ENCODE measurements around the gene ADAMTS16. TPM values are rescaled to one million over a fixed set of nuclear protein-coding genes. Genes with fewer than 3 reads are reported as not detected.

Gene ADAMTS16
- polyA plus RNA-seq, 3 donors, result not detected

DNA sequence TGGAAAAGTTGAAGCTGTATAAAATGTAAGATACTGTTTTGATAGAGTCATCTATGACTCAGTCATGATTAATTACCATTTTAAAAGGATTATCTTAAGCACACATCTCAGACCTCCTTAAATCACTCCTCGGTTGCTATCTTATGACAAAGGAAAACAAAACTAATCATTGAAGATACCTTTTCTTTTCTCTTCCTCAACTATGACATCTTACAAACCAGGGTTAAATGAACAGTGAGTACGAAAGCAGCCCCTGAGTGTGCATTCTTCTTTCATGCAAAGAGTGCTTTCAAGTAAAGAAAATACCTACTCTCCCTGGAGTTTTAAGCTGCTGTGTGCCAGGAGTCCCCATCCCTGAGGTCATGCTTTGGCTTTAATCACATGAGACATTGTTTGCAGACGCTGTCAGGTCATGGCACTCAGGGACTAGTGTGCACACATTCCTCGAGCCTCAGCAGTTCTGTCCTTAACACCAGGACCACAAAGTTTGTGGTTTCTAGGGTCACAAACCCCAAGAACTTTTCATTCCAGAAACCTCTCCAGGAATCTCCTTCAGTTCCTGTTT, 195.7 kb downstream of the ADAMTS16 start:
- TF ChIP-seq, protein P1, sequence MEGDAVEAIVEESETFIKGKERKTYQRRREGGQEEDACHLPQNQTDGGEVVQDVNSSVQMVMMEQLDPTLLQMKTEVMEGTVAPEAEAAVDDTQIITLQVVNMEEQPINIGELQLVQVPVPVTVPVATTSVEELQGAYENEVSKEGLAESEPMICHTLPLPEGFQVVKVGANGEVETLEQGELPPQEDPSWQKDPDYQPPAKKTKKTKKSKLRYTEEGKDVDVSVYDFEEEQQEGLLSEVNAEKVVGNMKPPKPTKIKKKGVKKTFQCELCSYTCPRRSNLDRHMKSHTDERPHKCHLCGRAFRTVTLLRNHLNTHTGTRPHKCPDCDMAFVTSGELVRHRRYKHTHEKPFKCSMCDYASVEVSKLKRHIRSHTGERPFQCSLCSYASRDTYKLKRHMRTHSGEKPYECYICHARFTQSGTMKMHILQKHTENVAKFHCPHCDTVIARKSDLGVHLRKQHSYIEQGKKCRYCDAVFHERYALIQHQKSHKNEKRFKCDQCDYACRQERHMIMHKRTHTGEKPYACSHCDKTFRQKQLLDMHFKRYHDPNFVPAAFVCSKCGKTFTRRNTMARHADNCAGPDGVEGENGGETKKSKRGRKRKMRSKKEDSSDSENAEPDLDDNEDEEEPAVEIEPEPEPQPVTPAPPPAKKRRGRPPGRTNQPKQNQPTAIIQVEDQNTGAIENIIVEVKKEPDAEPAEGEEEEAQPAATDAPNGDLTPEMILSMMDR (IDR thresholded peaks at IDR 0.05), result no peak
- intact Hi-C loops (cut with micrococcal nuclease), result no loop called here
- peaks cover 8 to 41% (median 22%) of the 10 kb centered on the region in 7 donors for H3K9me3 Mint-ChIP-seq
- Histone ChIP-seq H3K36me3 (replicated peaks in 1 of 2; ENCODE audit: control insufficient read depth in 1 of 2, insufficient read depth in 2 of 2, low read length in 2 of 2) (no peaks in the 10 kb centered on the region), H4K20me1 (ENCODE audit: insufficient read depth, low read length) (no peaks in the 10 kb centered on the region), H3K27me3 (ENCODE audit: control insufficient read depth in 2 of 2, insufficient read depth in 2 of 2, low read length in 2 of 2) (no peaks in the 10 kb centered on the region), H3K9ac (ENCODE audit: insufficient read depth, low read length, poor library complexity, severe bottlenecking) (no peak overlapping the region), H3K4me3 (replicated peaks in 1 of 3; ENCODE audit: low read depth in 2 of 3, low read length in 3 of 3) (no peak overlapping the region), H3K27ac (ENCODE audit: low read depth in 1 of 2, low read length in 2 of 2) (no peak overlapping the region), H3K4me2 (replicated peaks; ENCODE audit: extremely low read depth, low read length, poor library complexity, severe bottlenecking) (no peak overlapping the region), H3K9me3 (replicated peaks in 1 of 2; ENCODE audit: control insufficient read depth in 1 of 2, insufficient read depth in 1 of 2, low read length in 2 of 2) (peaks cover 38 to 47% of the 10 kb centered on the region in 2 donors), H2AFZ (ENCODE audit: insufficient read depth, low read depth, low read length, poor library complexity, severe bottlenecking) (no peak overlapping the region), H3K79me2 (ENCODE audit: insufficient read depth, low read length) (no peaks in the 10 kb centered on the region), H3K4me1 (ENCODE audit: control insufficient read depth in 1 of 2, insufficient read depth in 2 of 2, low read length in 2 of 2) (no peaks in the 10 kb centered on the region)
- H3K27me3 Mint-ChIP-seq (ENCODE audit: low read depth in 3 of 3), result peaks cover 0 to 2% (median 2%) of the 10 kb centered on the region in 3 donors
- H3K4me3 Mint-ChIP-seq, result no peak overlapping the region
- 74% methylated on average over 4 of the region's 4 CpGs for WGBS (ENCODE audit: insufficient coverage)
- no peak for DNase-seq
- no peaks in the 10 kb centered on the region for H3K4me1 Mint-ChIP-seq
- no peaks in the 10 kb centered on the region for H3K36me3 Mint-ChIP-seq
- H3K27ac Mint-ChIP-seq, result no peak overlapping the region

DNA sequence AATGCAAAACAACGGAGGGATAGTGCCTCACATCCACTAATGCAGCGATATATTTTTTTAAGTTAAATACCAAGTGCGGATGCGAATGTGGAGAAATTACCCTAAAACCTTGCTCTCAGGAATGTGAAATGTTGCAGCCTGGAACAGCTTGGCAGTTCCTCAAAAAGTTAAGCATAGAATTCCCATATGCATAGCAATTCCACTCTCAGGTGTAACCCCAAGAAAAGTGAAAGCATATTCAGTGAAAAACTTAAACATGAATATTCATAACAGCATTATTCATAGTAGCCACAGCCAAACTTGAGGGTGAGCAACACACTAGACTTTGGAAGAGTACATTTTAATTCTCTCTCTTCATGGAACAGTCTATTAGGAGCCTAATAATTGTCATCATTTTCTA, 199.1 kb downstream of the ADAMTS16 start:
- H3K27ac ChIP-seq (ENCODE audit: low read depth in 1 of 2, low read length in 2 of 2), result no peak overlapping the region
- no peak overlapping the region for H2AFZ ChIP-seq (ENCODE audit: insufficient read depth, low read depth, low read length, poor library complexity, severe bottlenecking)
- H3K36me3 ChIP-seq (replicated peaks in 1 of 2; ENCODE audit: control insufficient read depth in 1 of 2, insufficient read depth in 2 of 2, low read length in 2 of 2), result no peaks in the 10 kb centered on the region
- peaks cover 21 to 30% of the 10 kb centered on the region in 2 donors for H3K9me3 ChIP-seq (replicated peaks in 1 of 2; ENCODE audit: control insufficient read depth in 1 of 2, insufficient read depth in 1 of 2, low read length in 2 of 2)
- DNase-seq, result no peak
- no peaks in the 10 kb centered on the region for H3K79me2 ChIP-seq (ENCODE audit: insufficient read depth, low read length)
- Mint-ChIP-seq H3K4me1 (no peaks in the 10 kb centered on the region), H3K36me3 (no peaks in the 10 kb centered on the region), H3K4me3 (no peak overlapping the region), H3K27ac (no peak overlapping the region), H3K9me3 (peaks cover 8 to 37% (median 19%) of the 10 kb centered on the region in 7 donors), H3K27me3 (ENCODE audit: low read depth in 3 of 3) (peaks cover 0 to 2% (median 0%) of the 10 kb centered on the region in 3 donors)
- H4K20me1 ChIP-seq (ENCODE audit: insufficient read depth, low read length), result no peaks in the 10 kb centered on the region
- 89% methylated on average over 3 of the region's 4 CpGs for WGBS (ENCODE audit: insufficient coverage)
- H3K9ac ChIP-seq (ENCODE audit: insufficient read depth, low read length, poor library complexity, severe bottlenecking), result no peak overlapping the region
- intact Hi-C loops (cut with micrococcal nuclease), result no loop called here
- no peaks in the 10 kb centered on the region for H3K27me3 ChIP-seq (ENCODE audit: control insufficient read depth in 2 of 2, insufficient read depth in 2 of 2, low read length in 2 of 2)
- no peaks in the 10 kb centered on the region for H3K4me1 ChIP-seq (ENCODE audit: control insufficient read depth in 1 of 2, insufficient read depth in 2 of 2, low read length in 2 of 2)
- TF ChIP-seq, protein P1 (IDR thresholded peaks at IDR 0.05), result no peak
- H3K4me2 ChIP-seq (replicated peaks; ENCODE audit: extremely low read depth, low read length, poor library complexity, severe bottlenecking), result no peak overlapping the region
- no peak overlapping the region for H3K4me3 ChIP-seq (replicated peaks in 1 of 3; ENCODE audit: low read depth in 2 of 3, low read length in 3 of 3)
